Erythroblast (primary cell): Measurements from ENCODE around the gene ZNF865.

ENCODE experiments used
- GATA1 ChIP-seq: IDR thresholded peaks from 2 replicates; pipeline ENCODE4 v1.6.1; 2011; ENCODE audit warnings: low read depth, mild to moderate bottlenecking, control low read depth, low read length, moderate library complexity
- POLR2A ChIP-seq: IDR thresholded peaks from 2 replicates; pipeline ENCODE4 v1.6.1; 2011; ENCODE audit warnings: mild to moderate bottlenecking, low read length

DNA sequence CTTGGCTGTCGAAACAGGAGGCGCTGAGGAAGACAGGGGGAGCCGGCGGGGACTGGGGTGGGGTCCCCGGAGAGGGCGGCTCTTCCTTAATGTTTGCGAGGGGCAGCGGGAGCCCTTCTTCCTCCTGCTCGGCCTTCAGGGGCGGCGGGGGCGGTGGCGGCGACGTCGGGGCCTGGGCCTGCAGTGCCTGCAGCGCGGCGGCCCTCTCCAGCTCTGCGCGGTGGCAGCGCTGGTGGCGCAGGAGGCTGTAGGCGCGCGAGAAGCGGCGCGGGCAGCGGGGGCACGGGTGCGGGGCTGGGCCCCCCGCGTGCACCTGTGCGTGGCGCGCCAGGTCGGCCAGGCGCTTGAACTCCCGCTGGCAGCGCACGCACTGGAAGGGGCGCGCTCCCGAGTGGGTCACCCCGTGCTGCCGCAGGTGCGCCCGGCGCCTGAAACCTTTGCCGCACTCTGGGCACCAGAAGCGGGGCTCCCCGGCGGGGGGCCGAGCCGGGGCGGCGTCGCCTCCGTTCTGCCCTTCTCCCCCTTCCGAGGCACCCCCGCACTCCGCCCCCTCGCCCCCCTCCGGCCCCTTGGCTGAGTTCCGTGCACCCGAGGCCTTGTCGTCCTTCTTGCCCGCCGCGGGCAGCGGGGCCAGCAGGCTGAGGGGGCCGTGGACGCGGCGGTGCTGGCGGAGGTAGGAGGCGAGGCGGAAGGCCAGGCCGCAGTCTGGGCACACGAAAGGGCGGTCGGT is 27.3 kb upstream of the ZNF865 start:
- TF ChIP-seq POLR2A (no peak), GATA1 (no peak)
